ENCODE data around the gene FNDC1.

Gene FNDC1

DNA sequence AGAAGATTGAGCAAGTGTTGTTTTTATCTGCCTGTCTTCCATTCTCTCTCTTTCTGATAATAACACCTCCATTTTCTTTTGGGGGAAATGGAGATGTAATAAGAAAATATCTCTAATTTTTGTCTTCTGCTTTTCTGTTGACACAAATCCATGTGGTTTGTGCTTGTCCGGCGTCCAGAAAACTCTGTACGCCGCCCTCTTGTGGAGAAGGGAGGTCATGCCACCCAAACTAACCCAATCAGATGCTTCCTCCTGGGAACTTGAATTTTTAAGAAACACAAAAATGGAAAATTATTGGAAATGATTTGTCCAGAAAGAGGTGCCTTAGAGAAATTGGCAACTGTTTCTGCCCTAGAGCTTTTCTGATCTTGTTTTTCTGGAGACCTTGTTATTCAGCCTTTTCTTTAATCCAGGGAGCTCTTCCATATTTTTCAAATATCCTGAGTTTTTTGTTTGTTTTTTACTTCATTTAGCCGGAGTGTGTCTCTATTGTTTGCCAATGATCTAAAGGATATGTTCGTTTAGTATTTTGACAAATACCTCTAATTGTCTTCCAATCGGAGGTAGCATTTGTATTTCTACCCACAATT, 17.8 kb upstream of the FNDC1 start:
- TF ChIP-seq, protein P1, sequence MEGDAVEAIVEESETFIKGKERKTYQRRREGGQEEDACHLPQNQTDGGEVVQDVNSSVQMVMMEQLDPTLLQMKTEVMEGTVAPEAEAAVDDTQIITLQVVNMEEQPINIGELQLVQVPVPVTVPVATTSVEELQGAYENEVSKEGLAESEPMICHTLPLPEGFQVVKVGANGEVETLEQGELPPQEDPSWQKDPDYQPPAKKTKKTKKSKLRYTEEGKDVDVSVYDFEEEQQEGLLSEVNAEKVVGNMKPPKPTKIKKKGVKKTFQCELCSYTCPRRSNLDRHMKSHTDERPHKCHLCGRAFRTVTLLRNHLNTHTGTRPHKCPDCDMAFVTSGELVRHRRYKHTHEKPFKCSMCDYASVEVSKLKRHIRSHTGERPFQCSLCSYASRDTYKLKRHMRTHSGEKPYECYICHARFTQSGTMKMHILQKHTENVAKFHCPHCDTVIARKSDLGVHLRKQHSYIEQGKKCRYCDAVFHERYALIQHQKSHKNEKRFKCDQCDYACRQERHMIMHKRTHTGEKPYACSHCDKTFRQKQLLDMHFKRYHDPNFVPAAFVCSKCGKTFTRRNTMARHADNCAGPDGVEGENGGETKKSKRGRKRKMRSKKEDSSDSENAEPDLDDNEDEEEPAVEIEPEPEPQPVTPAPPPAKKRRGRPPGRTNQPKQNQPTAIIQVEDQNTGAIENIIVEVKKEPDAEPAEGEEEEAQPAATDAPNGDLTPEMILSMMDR (IDR thresholded peaks at IDR 0.05; ENCODE audit: insufficient read depth, low read length, poor library complexity, severe bottlenecking) = peak; percentile 91
- Histone ChIP-seq H3K27me3 (replicated peaks; ENCODE audit: control insufficient read depth, insufficient read depth, low read length) (no peaks in the 10 kb centered on the region; the same call in 1 of the 2 replicates), H3K4me3 (replicated peaks; ENCODE audit: low read depth, low read length) (no peak overlapping the region), H3K36me3 (ENCODE audit: control insufficient read depth, insufficient read depth, low read length) (no peaks in the 10 kb centered on the region)
- DNase-seq (ENCODE audit: extremely low read depth, insufficient read length) = no peak

DNA sequence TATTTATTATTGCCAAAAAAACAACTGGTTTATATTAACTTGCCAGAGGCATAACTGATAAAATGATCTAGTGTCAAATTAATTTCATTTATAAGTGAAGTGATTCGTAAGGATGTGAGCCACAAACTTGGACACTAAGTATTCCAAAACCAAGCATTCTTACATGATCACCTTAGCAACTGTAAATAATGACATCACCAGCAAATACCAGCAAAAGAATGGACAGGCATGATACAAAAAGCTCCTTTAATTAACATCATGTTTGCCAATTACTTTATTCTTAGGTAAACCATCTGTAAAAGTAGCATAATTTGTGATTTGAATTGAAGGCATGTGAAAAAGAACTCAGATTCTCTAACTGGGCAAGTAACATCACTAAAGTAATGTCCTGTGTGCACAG, 17.2 kb upstream of the FNDC1 start:
- TF ChIP-seq, protein P1 (IDR thresholded peaks at IDR 0.05; ENCODE audit: insufficient read depth, low read length, poor library complexity, severe bottlenecking) = no peak
- H3K36me3 ChIP-seq (ENCODE audit: control insufficient read depth, insufficient read depth, low read length) = no peaks in the 10 kb centered on the region
- no peak for DNase-seq (ENCODE audit: extremely low read depth, insufficient read length)
- no peaks in the 10 kb centered on the region; the same call in 1 of the 2 replicates for H3K27me3 ChIP-seq (replicated peaks; ENCODE audit: control insufficient read depth, insufficient read depth, low read length)
- H3K4me3 ChIP-seq (replicated peaks; ENCODE audit: low read depth, low read length) = no peak overlapping the region

DNA sequence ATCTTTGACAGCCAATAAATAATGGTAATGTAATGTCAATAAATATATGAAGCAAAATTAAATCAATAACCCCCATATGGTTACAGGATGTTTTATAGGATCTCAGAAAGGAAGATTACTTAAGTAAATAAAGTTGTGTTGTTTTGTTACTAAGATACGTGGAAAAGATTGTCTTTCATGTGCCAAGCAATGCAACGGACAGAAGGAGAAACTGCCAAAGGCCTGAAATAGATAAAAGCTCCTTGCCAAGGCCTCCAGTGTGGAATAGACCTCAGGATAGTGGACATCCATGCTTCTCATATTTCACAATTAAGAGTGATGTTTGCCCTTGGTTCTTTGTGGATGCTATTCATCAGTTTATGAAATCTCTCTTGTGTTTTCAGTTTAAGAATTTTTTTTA, 16.4 kb upstream of the FNDC1 start:
- no peak overlapping the region for H3K4me3 ChIP-seq (replicated peaks; ENCODE audit: low read depth, low read length)
- TF ChIP-seq, protein P1 (IDR thresholded peaks at IDR 0.05; ENCODE audit: insufficient read depth, low read length, poor library complexity, severe bottlenecking) = no peak
- no peaks in the 10 kb centered on the region; the same call in 1 of the 2 replicates for H3K27me3 ChIP-seq (replicated peaks; ENCODE audit: control insufficient read depth, insufficient read depth, low read length)
- no peaks in the 10 kb centered on the region for H3K36me3 ChIP-seq (ENCODE audit: control insufficient read depth, insufficient read depth, low read length)
- DNase-seq (ENCODE audit: extremely low read depth, insufficient read length) = no peak

- Histone ChIP-seq H3K36me3 (ENCODE audit: control insufficient read depth, insufficient read depth, low read length) (no peaks in the 10 kb centered on the region), H3K4me3 (replicated peaks; ENCODE audit: low read depth, low read length) (no peak overlapping the region)
Observed at GRCh38 chr6:159155679-159156078, 13.5 kb upstream of the FNDC1 start.

GRCh38 chr6:159156089-159156488, 13.1 kb upstream of the FNDC1 start:
- DNase-seq (ENCODE audit: extremely low read depth, insufficient read length) = no peak
- Histone ChIP-seq H3K36me3 (ENCODE audit: control insufficient read depth, insufficient read depth, low read length) (no peaks in the 10 kb centered on the region), H3K27me3 (replicated peaks; ENCODE audit: control insufficient read depth, insufficient read depth, low read length) (no peaks in the 10 kb centered on the region), H3K4me3 (replicated peaks; ENCODE audit: low read depth, low read length) (no peak overlapping the region)
- TF ChIP-seq, protein P1 (IDR thresholded peaks at IDR 0.05; ENCODE audit: insufficient read depth, low read length, poor library complexity, severe bottlenecking) = no peak

More at GRCh38 chr6:159155679-159156078, 13.5 kb upstream of the FNDC1 start:
- H3K27me3 ChIP-seq (replicated peaks; ENCODE audit: control insufficient read depth, insufficient read depth, low read length) = no peaks in the 10 kb centered on the region
- DNase-seq (ENCODE audit: extremely low read depth, insufficient read length) = no peak
- TF ChIP-seq, protein P1 (IDR thresholded peaks at IDR 0.05; ENCODE audit: insufficient read depth, low read length, poor library complexity, severe bottlenecking) = no peak

GRCh38 chr6:159157431-159157830, 11.8 kb upstream of the FNDC1 start:
- no peaks in the 10 kb centered on the region for H3K36me3 ChIP-seq (ENCODE audit: control insufficient read depth, insufficient read depth, low read length)
- H3K4me3 ChIP-seq (replicated peaks; ENCODE audit: low read depth, low read length) = no peak overlapping the region
- TF ChIP-seq, protein P1 (IDR thresholded peaks at IDR 0.05; ENCODE audit: insufficient read depth, low read length, poor library complexity, severe bottlenecking) = no peak
- H3K27me3 ChIP-seq (replicated peaks; ENCODE audit: control insufficient read depth, insufficient read depth, low read length) = no peaks in the 10 kb centered on the region
- no peak for DNase-seq (ENCODE audit: extremely low read depth, insufficient read length)
